ENCODE results near the gene GTF3C4. TPM values are rescaled to one million over a fixed set of nuclear protein-coding genes. Genes with fewer than 3 reads are reported as not detected.

The GTF3C4 gene
- total RNA-seq, 1 donor from 2014 or later, result 25.9 TPM

DNA sequence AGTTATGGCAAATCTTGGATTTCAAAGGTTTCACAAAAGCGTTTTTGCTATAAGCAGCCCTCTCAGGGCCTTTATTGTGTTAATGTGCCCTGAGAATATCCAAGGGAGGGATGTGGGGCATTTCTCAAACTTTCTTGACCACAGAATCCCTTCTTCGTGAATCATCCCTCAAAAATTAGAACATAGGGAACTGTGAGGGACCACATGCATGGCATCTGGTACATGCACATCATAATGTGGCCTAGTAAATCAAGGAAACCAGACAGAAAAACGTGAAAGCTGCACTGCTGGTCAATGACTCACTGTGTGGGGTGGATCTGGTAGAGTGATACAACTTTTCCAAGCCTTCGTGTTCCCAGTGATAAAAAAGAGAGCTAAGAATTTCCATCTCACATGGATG lies 22.9 kb upstream of the GTF3C4 start:
- no peaks in the 10 kb centered on the region for H3K9me3 Mint-ChIP-seq
- H3K27ac Mint-ChIP-seq, result no peak overlapping the region
- H3K4me1 Mint-ChIP-seq (ENCODE audit: unreplicated experiment), result no peaks in the 10 kb centered on the region
- TF ChIP-seq, protein P1, sequence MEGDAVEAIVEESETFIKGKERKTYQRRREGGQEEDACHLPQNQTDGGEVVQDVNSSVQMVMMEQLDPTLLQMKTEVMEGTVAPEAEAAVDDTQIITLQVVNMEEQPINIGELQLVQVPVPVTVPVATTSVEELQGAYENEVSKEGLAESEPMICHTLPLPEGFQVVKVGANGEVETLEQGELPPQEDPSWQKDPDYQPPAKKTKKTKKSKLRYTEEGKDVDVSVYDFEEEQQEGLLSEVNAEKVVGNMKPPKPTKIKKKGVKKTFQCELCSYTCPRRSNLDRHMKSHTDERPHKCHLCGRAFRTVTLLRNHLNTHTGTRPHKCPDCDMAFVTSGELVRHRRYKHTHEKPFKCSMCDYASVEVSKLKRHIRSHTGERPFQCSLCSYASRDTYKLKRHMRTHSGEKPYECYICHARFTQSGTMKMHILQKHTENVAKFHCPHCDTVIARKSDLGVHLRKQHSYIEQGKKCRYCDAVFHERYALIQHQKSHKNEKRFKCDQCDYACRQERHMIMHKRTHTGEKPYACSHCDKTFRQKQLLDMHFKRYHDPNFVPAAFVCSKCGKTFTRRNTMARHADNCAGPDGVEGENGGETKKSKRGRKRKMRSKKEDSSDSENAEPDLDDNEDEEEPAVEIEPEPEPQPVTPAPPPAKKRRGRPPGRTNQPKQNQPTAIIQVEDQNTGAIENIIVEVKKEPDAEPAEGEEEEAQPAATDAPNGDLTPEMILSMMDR (conservative IDR thresholded peaks at IDR 0.05), result no peak
- no peak overlapping the region for H3K4me3 Mint-ChIP-seq
- H3K36me3 Mint-ChIP-seq, result peaks cover 25% of the 10 kb centered on the region
- no peak for DNase-seq (ENCODE audit: extremely low spot score, unreplicated experiment)
- H3K27me3 Mint-ChIP-seq, result no peaks in the 10 kb centered on the region

DNA sequence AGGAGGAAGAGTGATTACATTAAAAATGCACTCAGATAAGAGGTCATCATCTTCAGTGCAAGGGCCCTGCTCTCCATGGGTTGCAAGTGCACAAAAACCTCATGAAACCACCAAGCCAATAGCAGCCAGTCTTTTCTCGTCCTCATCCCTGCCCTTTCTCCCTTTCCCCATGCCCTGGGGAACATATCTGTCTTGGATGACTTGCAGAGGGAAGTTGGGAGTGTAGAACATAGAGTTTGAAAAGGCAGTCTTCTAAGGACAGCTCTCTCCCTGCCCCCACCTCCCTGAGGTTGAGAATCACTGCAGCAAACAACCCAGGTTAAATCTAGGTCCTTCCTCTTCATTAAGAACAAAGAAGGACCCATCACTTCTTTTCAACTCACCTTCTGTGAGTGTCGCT lies 22.5 kb upstream of the GTF3C4 start:
- H3K9me3 Mint-ChIP-seq, result no peaks in the 10 kb centered on the region
- no peaks in the 10 kb centered on the region for H3K4me1 Mint-ChIP-seq (ENCODE audit: unreplicated experiment)
- H3K27me3 Mint-ChIP-seq, result no peaks in the 10 kb centered on the region
- no peak for DNase-seq (ENCODE audit: extremely low spot score, unreplicated experiment)
- H3K27ac Mint-ChIP-seq, result no peak overlapping the region
- H3K4me3 Mint-ChIP-seq, result no peak overlapping the region
- H3K36me3 Mint-ChIP-seq, result peaks cover 27% of the 10 kb centered on the region
- TF ChIP-seq, protein P1 (conservative IDR thresholded peaks at IDR 0.05), result no peak

DNA sequence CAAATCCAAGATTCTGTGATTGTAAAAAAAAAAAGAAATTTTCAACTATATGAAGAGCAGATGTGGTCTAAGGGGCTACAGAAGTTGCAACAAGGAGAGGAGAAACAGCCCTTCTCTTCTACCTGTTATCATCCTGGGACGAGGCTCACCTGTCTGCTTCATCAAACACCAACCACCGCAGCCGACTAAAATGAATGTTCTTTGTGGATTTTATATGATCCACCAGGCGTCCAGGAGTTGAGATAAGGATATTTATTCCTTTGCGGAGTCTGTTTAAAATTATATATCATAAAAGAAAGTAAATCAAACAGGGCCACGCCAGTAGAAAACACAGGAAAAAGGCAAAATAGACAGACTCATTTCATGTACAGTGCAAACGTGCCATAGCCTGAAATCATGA lies 22.0 kb upstream of the GTF3C4 start:
- no peaks in the 10 kb centered on the region for H3K27me3 Mint-ChIP-seq
- H3K9me3 Mint-ChIP-seq, result no peaks in the 10 kb centered on the region
- TF ChIP-seq, protein P1 (conservative IDR thresholded peaks at IDR 0.05), result no peak
- H3K4me1 Mint-ChIP-seq (ENCODE audit: unreplicated experiment), result no peaks in the 10 kb centered on the region
- peaks cover 27% of the 10 kb centered on the region for H3K36me3 Mint-ChIP-seq
- DNase-seq (ENCODE audit: extremely low spot score, unreplicated experiment), result no peak
- H3K27ac Mint-ChIP-seq, result no peak overlapping the region
- no peak overlapping the region for H3K4me3 Mint-ChIP-seq

DNA sequence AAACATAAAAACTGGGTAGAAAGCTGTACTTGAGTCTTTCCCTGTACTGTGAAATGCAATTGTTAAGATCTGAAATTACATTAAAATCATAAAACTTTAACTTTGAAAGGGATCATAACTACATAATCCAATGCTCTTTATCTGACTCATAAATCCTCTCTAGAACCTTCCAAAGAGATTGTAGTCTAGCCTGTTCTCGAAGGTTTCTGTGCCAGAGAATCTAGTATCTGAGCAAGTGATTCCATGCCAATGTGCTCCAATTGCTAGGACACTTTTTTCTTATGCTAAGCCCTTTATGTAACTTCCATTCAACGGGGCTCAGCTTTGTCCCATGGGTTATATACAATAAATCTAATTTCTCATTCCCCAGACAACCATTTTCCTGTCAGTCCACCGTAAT lies 21.6 kb upstream of the GTF3C4 start:
- TF ChIP-seq, protein P1 (conservative IDR thresholded peaks at IDR 0.05), result no peak
- H3K4me1 Mint-ChIP-seq (ENCODE audit: unreplicated experiment), result no peaks in the 10 kb centered on the region
- no peak overlapping the region for H3K4me3 Mint-ChIP-seq
- no peaks in the 10 kb centered on the region for H3K9me3 Mint-ChIP-seq
- DNase-seq (ENCODE audit: extremely low spot score, unreplicated experiment), result no peak
- no peak overlapping the region for H3K27ac Mint-ChIP-seq
- H3K36me3 Mint-ChIP-seq, result peaks cover 27% of the 10 kb centered on the region
- H3K27me3 Mint-ChIP-seq, result no peaks in the 10 kb centered on the region

DNA sequence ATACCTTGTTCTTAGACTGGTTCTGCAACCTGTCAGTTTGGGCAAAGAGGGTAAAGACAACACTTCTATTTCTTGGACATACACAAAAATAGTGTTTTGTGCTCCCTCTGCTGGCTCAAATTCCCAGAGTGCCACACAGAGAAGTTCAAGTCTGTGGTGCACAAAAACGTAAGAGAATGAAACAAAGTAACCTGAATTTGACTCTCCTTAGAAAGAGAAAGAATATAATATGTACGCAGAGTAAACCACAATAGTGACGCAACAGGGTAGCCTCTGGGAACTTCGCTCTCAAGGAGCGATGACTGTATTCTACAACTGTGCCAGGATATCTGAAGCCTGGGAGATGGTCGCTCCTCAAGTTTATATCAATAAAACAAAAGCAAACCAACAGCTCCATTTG lies 19.0 kb upstream of the GTF3C4 start:
- no peak overlapping the region for H3K27ac Mint-ChIP-seq
- peaks cover 14% of the 10 kb centered on the region for H3K36me3 Mint-ChIP-seq
- DNase-seq (ENCODE audit: extremely low spot score, unreplicated experiment), result no peak
- H3K9me3 Mint-ChIP-seq, result no peaks in the 10 kb centered on the region
- H3K27me3 Mint-ChIP-seq, result no peaks in the 10 kb centered on the region
- TF ChIP-seq, protein P1 (conservative IDR thresholded peaks at IDR 0.05), result peak; percentile 65
- H3K4me1 Mint-ChIP-seq (ENCODE audit: unreplicated experiment), result no peaks in the 10 kb centered on the region
- H3K4me3 Mint-ChIP-seq, result no peak overlapping the region

DNA sequence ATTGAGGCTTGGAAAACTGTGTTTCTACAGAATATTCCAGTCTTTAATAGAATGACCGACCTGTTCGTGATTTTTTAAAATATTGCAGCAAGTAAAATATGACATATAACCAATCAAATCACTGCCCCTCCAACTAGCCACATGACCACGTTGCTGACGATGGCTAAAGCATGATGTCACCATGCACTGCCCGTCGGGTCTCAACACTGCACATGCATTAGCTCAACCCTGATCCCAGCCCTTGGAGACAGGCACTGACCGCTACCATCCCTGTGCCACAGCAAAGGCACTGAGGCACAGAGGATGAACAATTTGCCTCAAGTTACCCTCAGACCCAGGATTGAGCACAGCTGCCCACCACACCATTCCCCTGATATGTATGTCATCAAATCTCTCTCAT lies 14.0 kb upstream of the GTF3C4 start:
- Mint-ChIP-seq H3K27ac (no peak overlapping the region), H3K4me3 (no peak overlapping the region), H3K27me3 (no peaks in the 10 kb centered on the region), H3K9me3 (no peaks in the 10 kb centered on the region), H3K4me1 (ENCODE audit: unreplicated experiment) (no peaks in the 10 kb centered on the region), H3K36me3 (peaks cover 11% of the 10 kb centered on the region)
- TF ChIP-seq, protein P1 (conservative IDR thresholded peaks at IDR 0.05), result no peak
- no peak for DNase-seq (ENCODE audit: extremely low spot score, unreplicated experiment)

Data from type B pancreatic cell (in vitro differentiated cells).